SK-N-SH (cell line): ENCODE measurements around the gene SVBP.

Experiments used
- CTCF ChIP-seq: fragments of 200-600 bp; sonication (generic); IDR thresholded peaks from 2 replicates; pipeline ENCODE4 v1.6.1; 2017; ENCODE audit warnings: antibody characterized with exemption, mild to moderate bottlenecking, moderate library complexity
- EP300 ChIP-seq, 2 experiments: IDR thresholded peaks; 2 replicates each; pipeline versions ENCODE4 v1.4.0 to v1.6.1; 2012; ENCODE audit warnings: borderline replicate concordance in 1 of 2, low read depth in 1 of 2, low read length in 1 of 2
- GABPA ChIP-seq: IDR thresholded peaks from 2 replicates; pipeline ENCODE4 v1.4.0; 2012; ENCODE audit warnings: low read depth, mild to moderate bottlenecking
- MXI1 ChIP-seq: IDR thresholded peaks from 2 replicates; pipeline ENCODE4 v1.6.1; 2012; ENCODE audit warnings: mild to moderate bottlenecking, low read depth, low read length, improper control_type of control experiment
- POLR2AphosphoS5 ChIP-seq: IDR thresholded peaks from 2 replicates; pipeline ENCODE4 v1.6.1; 2012; ENCODE audit warnings: low read depth, low read length
- SIN3A ChIP-seq: IDR thresholded peaks from 2 replicates; pipeline ENCODE4 v1.6.1; 2012; ENCODE audit warnings: low read depth, mild to moderate bottlenecking, low read length, moderate library complexity, borderline replicate concordance
- USF1 ChIP-seq: IDR thresholded peaks from 2 replicates; pipeline ENCODE4 v1.4.0; 2012; ENCODE audit warnings: low read depth, borderline replicate concordance

GRCh38 chr1:42807056-42807668 is 10.0 kb downstream of the SVBP start:
- TF ChIP-seq MXI1 (no peak), CTCF (no peak), GABPA (no peak), POLR2AphosphoS5 (no peak), EP300 (IDR thresholded peaks at IDR 0.05; ENCODE audit: borderline replicate concordance in 1 of 2, low read depth in 1 of 2, low read length in 1 of 2) (no peak), SIN3A (no peak), USF1 (no peak)
